Fibroblast of lung (primary cell): ENCODE data around the gene STX4.
"Not testable (repeated sequence)": the region's sequence is repeated elsewhere in the genome, so short reads cannot be mapped to it uniquely, and the experiment has no call there.

ENCODE experiments used
- EZH2 ChIP-seq: IDR thresholded peaks from 2 replicates; pipeline ENCODE4 v1.5.1; 2012; ENCODE audit warnings: low read length, control low read depth, mild to moderate bottlenecking; ENCODE audit errors: missing control alignments
- TF ChIP-seq, protein P1 (sequence below), 2 donors: IDR thresholded peaks in 1 of 2; conservative IDR thresholded peaks in 1 of 2; 1 replicate in 1 of 2; 2 replicates in 1 of 2; pipeline ENCODE4 v1.5.1; 2011 to 2012; ENCODE audit warnings: low read length in 2 of 2, control low read depth in 1 of 2, inconsistent platforms in 1 of 2, low read depth in 1 of 2, mild to moderate bottlenecking in 1 of 2

GRCh38 chr16:31013292-31013691 is 20.1 kb upstream of the STX4 start:
- TF ChIP-seq, protein P1, sequence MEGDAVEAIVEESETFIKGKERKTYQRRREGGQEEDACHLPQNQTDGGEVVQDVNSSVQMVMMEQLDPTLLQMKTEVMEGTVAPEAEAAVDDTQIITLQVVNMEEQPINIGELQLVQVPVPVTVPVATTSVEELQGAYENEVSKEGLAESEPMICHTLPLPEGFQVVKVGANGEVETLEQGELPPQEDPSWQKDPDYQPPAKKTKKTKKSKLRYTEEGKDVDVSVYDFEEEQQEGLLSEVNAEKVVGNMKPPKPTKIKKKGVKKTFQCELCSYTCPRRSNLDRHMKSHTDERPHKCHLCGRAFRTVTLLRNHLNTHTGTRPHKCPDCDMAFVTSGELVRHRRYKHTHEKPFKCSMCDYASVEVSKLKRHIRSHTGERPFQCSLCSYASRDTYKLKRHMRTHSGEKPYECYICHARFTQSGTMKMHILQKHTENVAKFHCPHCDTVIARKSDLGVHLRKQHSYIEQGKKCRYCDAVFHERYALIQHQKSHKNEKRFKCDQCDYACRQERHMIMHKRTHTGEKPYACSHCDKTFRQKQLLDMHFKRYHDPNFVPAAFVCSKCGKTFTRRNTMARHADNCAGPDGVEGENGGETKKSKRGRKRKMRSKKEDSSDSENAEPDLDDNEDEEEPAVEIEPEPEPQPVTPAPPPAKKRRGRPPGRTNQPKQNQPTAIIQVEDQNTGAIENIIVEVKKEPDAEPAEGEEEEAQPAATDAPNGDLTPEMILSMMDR (conservative IDR thresholded peaks at IDR 0.05 in 1 of 2, IDR thresholded peaks at IDR 0.05 in 1 of 2; ENCODE audit: low read depth in 1 of 2, low read length in 2 of 2), result not testable (repeated sequence)
- not testable (repeated sequence) for TF ChIP-seq EZH2
